WTC11 (cell line): Measurements from ENCODE around the gene ESYT3. TPM values are rescaled to one million over a fixed set of nuclear protein-coding genes. Genes with fewer than 3 reads are reported as not detected.

ENCODE experiments used
- ATAC-seq: fragments of 200-7000 bp; cut with Tn5 transposase; 2 replicates; pipeline ENCODE4 v1.10.0; 2021; ENCODE audit warnings: mild to moderate bottlenecking, moderate library complexity
- CTCF ChIA-PET: fragments of 300-600 bp; sonication (Branson Sonifier 250); formaldehyde crosslinking; loops from one replicate; lab custom pipeline; 2021; ENCODE audit warnings: antibody characterized with exemption; lab: Charles Lee
- POLR2A ChIA-PET: fragments of 350-600 bp; sonication (Branson Sonifier 250); formaldehyde crosslinking; loops from one replicate; lab custom pipeline; 2021; ENCODE audit warnings: antibody characterized with exemption; lab: Charles Lee
- DNase-seq: peaks from one replicate; pipeline ENCODE4 v3.0.0; 2021; ENCODE audit warnings: low spot score
- H3K27ac Mint-ChIP-seq: 2 replicates; pipeline ENCODE4 v1.8.0; 2021; ENCODE audit warnings: mixed read lengths
- H3K27me3 Mint-ChIP-seq: 2 replicates; pipeline ENCODE4 v1.8.0; 2021; ENCODE audit warnings: low read depth, mild to moderate bottlenecking, moderate library complexity, mixed read lengths
- H3K36me3 Mint-ChIP-seq: 2 replicates; pipeline ENCODE4 v1.8.0; 2021; ENCODE audit warnings: mixed read lengths
- H3K4me1 Mint-ChIP-seq: 2 replicates; pipeline ENCODE4 v1.8.0; 2022; ENCODE audit warnings: mixed read lengths
- H3K4me3 Mint-ChIP-seq: 2 replicates; pipeline ENCODE4 v1.8.0; 2021; ENCODE audit warnings: mild to moderate bottlenecking, moderate library complexity, mixed read lengths
- H3K9me3 Mint-ChIP-seq: 2 replicates; pipeline ENCODE4 v1.8.0; 2021; ENCODE audit warnings: mixed read lengths
- ELF4 ChIP-seq: sonication (generic); formaldehyde crosslinking; IDR thresholded peaks from 2 replicates; pipeline ENCODE4 v1.8.1; 2022; ENCODE audit warnings: low read depth, mild to moderate bottlenecking, moderate library complexity, missing genetic modification reagents
- EMX1 ChIP-seq: fragments of 250-450 bp; sonication (Bioruptor Pico); IDR thresholded peaks from 2 replicates; pipeline ENCODE4 v1.8.0; 2021; ENCODE audit warnings: mild to moderate bottlenecking
- ESRRA ChIP-seq: sonication (generic); formaldehyde crosslinking; IDR thresholded peaks from 2 replicates; pipeline ENCODE4 v1.8.1; 2022; ENCODE audit warnings: mild to moderate bottlenecking, missing genetic modification reagents, borderline replicate concordance
- ETV6 ChIP-seq: sonication (generic); formaldehyde crosslinking; IDR thresholded peaks from 2 replicates; pipeline ENCODE4 v1.8.1; 2022; ENCODE audit warnings: mild to moderate bottlenecking, missing genetic modification reagents
- FOXJ3 ChIP-seq: sonication (generic); formaldehyde crosslinking; IDR thresholded peaks from 2 replicates; pipeline ENCODE4 v1.9.0; 2021; ENCODE audit warnings: missing genetic modification reagents, mild to moderate bottlenecking, borderline replicate concordance
- GTF2I ChIP-seq: fragments of 250-450 bp; sonication (Bioruptor Pico); conservative IDR thresholded peaks from 2 replicates; pipeline ENCODE4 v1.4.0; 2021; ENCODE audit warnings: mild to moderate bottlenecking
- HMGA2 ChIP-seq: fragments of 250-450 bp; sonication (Bioruptor Pico); IDR thresholded peaks from 2 replicates; pipeline ENCODE4 v1.4.0; 2021; ENCODE audit warnings: mild to moderate bottlenecking, moderate library complexity
- IRF2 ChIP-seq: sonication (generic); formaldehyde crosslinking; IDR thresholded peaks from 2 replicates; pipeline ENCODE4 v1.8.0; 2022; ENCODE audit warnings: low read depth, missing genetic modification reagents, borderline replicate concordance
- MYBL2 ChIP-seq: sonication (generic); formaldehyde crosslinking; IDR thresholded peaks from 2 replicates; pipeline ENCODE4 v1.8.1; 2023; ENCODE audit warnings: mild to moderate bottlenecking, moderate library complexity, missing genetic modification reagents
- NFATC4 ChIP-seq: fragments of 250-450 bp; sonication (Bioruptor Pico); IDR thresholded peaks from 2 replicates; pipeline ENCODE4 v1.9.0; 2021; ENCODE audit warnings: mild to moderate bottlenecking
- NFYB ChIP-seq: sonication (generic); formaldehyde crosslinking; conservative IDR thresholded peaks from 2 replicates; pipeline ENCODE4 v1.8.0; 2022; ENCODE audit warnings: low read depth, missing genetic modification reagents
- TEAD1 ChIP-seq: sonication (generic); formaldehyde crosslinking; IDR thresholded peaks from 2 replicates; pipeline ENCODE4 v1.8.0; 2022; ENCODE audit warnings: mild to moderate bottlenecking, missing genetic modification reagents
- TEAD4 ChIP-seq: sonication (generic); formaldehyde crosslinking; IDR thresholded peaks from 2 replicates; pipeline ENCODE4 v1.8.0; 2022; ENCODE audit warnings: mild to moderate bottlenecking, missing genetic modification reagents
- ZNF121 ChIP-seq: sonication (generic); formaldehyde crosslinking; IDR thresholded peaks from 2 replicates; pipeline ENCODE4 v1.8.0; 2023; ENCODE audit warnings: missing genetic modification reagents
- ZNF232 ChIP-seq: sonication (generic); formaldehyde crosslinking; IDR thresholded peaks from 2 replicates; pipeline ENCODE4 v1.8.0; 2022; ENCODE audit warnings: mild to moderate bottlenecking, missing genetic modification reagents
- total RNA-seq: library from RNA; stranded (reverse); gene quantifications from 3 replicates; pipeline ENCODE4 v1.2.3, GENCODE V29; 2021
- TF ChIP-seq, protein P1 (sequence below): sonication (generic); formaldehyde crosslinking; IDR thresholded peaks from 2 replicates; pipeline ENCODE4 v1.8.0; 2023; ENCODE audit warnings: mild to moderate bottlenecking, missing genetic modification reagents
- TF ChIP-seq, protein P2 (sequence below): fragments of 250-450 bp; sonication (Bioruptor Pico); IDR thresholded peaks from 2 replicates; pipeline ENCODE4 v1.9.0; 2021; ENCODE audit warnings: moderate library complexity, mild to moderate bottlenecking, inconsistent platforms, borderline replicate concordance
- TF ChIP-seq, protein P3 (sequence below): sonication (generic); formaldehyde crosslinking; IDR thresholded peaks from 2 replicates; pipeline ENCODE4 v1.8.1; 2022; ENCODE audit warnings: low read depth, mild to moderate bottlenecking, moderate library complexity, missing genetic modification reagents, borderline replicate concordance
- TF ChIP-seq, protein P4 (sequence below): sonication (generic); formaldehyde crosslinking; IDR thresholded peaks from 2 replicates; pipeline ENCODE4 v1.8.1; 2023; ENCODE audit warnings: mild to moderate bottlenecking, missing genetic modification reagents
- TF ChIP-seq, protein P5 (sequence below): sonication (generic); formaldehyde crosslinking; IDR thresholded peaks from 2 replicates; pipeline ENCODE4 v1.8.0; 2023; ENCODE audit warnings: missing genetic modification reagents
- TF ChIP-seq, protein P6 (sequence below): sonication (generic); formaldehyde crosslinking; IDR thresholded peaks from 2 replicates; pipeline ENCODE4 v1.8.1; 2023; ENCODE audit warnings: mild to moderate bottlenecking, missing genetic modification reagents

Gene ESYT3
- total RNA-seq, 1 experiment from 2014 or later, result 6.4 TPM

DNA sequence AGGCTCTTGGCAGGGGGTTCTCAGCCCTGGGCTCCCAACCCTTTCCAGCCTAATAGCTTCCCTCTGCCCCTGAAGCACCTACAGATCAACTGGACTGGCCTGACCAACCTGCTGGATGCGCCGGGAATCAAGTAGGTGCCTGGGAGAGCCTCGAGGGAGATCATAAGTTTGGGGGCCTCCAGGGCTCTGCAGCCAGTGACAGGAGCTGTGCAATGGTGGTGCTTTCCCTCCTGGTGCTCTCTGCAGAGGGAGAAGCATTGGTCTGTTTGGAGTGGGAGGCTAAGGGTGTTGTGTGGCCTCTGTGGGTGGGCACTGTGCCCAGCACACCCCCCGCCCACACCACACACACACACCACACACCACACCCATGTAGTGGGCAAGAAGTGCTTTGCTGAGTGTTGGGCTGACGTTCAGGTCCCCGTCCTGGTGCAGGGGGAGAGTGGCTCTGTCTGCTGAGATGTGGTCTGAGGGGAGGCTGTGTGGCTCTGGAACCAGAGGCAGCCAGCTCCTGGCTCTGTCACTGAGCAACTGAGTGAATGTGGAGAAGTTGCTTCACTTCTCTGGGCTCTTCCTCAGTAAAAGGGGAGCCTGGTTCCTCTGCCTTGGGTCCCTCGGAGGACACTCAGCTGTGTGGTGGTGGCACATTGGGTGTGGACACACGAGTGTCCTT is 26.3 kb downstream of the ESYT3 start:
- Mint-ChIP-seq H3K4me1 (peaks cover 4% of the 10 kb centered on the region; the same call in 1 of the 2 replicates), H3K36me3 (peaks cover 13% of the 10 kb centered on the region), H3K27ac (no peak overlapping the region), H3K27me3 (no peaks in the 10 kb centered on the region), H3K9me3 (no peaks in the 10 kb centered on the region), H3K4me3 (no peak overlapping the region)
- DNase-seq (no peak), ATAC-seq (no peak)
- TF ChIP-seq ZNF121 (CRISPR knock-in tag), result no peak
- TF ChIP-seq, protein P1, sequence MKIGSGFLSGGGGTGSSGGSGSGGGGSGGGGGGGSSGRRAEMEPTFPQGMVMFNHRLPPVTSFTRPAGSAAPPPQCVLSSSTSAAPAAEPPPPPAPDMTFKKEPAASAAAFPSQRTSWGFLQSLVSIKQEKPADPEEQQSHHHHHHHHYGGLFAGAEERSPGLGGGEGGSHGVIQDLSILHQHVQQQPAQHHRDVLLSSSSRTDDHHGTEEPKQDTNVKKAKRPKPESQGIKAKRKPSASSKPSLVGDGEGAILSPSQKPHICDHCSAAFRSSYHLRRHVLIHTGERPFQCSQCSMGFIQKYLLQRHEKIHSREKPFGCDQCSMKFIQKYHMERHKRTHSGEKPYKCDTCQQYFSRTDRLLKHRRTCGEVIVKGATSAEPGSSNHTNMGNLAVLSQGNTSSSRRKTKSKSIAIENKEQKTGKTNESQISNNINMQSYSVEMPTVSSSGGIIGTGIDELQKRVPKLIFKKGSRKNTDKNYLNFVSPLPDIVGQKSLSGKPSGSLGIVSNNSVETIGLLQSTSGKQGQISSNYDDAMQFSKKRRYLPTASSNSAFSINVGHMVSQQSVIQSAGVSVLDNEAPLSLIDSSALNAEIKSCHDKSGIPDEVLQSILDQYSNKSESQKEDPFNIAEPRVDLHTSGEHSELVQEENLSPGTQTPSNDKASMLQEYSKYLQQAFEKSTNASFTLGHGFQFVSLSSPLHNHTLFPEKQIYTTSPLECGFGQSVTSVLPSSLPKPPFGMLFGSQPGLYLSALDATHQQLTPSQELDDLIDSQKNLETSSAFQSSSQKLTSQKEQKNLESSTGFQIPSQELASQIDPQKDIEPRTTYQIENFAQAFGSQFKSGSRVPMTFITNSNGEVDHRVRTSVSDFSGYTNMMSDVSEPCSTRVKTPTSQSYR (CRISPR knock-in tag), result no peak
- TF ChIP-seq NFATC4, result no peak
- TF ChIP-seq IRF2 (CRISPR knock-in tag), result no peak
- no peak for TF ChIP-seq ELF4 (CRISPR knock-in tag)
- TF ChIP-seq NFYB (CRISPR knock-in tag), result no peak
- TF ChIP-seq ZNF232 (CRISPR knock-in tag), result no peak
- TF ChIP-seq MYBL2 (CRISPR knock-in tag), result no peak
- ChIA-PET POLR2A (no interaction called here), CTCF (interaction anchor here (0.9 to 2.2 kb wide), 6 partner anchors 9 to 463 kb away, joined by 3 to 9 read pairs (median 6); partner anchors contain the start of gene ESYT3)

DNA sequence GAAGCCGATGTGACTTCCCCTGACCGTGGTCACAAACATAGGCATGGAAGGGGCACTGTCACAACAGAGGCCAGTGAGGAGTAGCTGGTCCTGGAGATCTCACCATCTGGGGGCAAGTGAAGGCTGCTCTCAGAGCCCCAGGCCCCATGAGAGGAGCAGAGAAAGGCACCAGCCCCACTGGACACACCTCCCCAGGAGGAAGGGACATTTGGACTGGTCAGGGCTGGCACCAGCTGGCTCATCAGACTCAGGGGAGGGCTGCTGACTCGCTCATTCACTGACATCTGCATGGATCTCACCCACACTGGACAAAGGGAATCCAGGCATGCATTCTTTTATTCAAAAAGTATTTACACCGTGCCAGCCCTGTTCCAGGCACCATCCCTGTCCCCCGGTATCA is 26.8 kb downstream of the ESYT3 start:
- Mint-ChIP-seq H3K27me3 (no peaks in the 10 kb centered on the region), H3K4me3 (no peak overlapping the region), H3K9me3 (no peaks in the 10 kb centered on the region), H3K36me3 (peaks cover 8% of the 10 kb centered on the region), H3K4me1 (peaks cover 4% of the 10 kb centered on the region; the same call in 1 of the 2 replicates), H3K27ac (no peak overlapping the region)
- no peak for DNase-seq
- no peak for ATAC-seq
- TF ChIP-seq ESRRA (CRISPR knock-in tag) (no peak), ZNF232 (CRISPR knock-in tag) (no peak), GTF2I (CRISPR knock-in tag) (no peak), TEAD4 (CRISPR knock-in tag) (no peak), HMGA2 (CRISPR knock-in tag) (no peak), TEAD1 (CRISPR knock-in tag) (no peak), ETV6 (CRISPR knock-in tag) (no peak), FOXJ3 (CRISPR knock-in tag) (no peak), EMX1 (CRISPR knock-in tag) (no peak)
- TF ChIP-seq, protein P2, sequence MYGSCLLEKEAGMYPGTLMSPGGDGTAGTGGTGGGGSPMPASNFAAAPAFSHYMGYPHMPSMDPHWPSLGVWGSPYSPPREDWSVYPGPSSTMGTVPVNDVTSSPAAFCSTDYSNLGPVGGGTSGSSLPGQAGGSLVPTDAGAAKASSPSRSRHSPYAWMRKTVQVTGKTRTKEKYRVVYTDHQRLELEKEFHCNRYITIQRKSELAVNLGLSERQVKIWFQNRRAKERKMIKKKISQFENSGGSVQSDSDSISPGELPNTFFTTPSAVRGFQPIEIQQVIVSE (CRISPR knock-in tag), result no peak
- TF ChIP-seq, protein P3, sequence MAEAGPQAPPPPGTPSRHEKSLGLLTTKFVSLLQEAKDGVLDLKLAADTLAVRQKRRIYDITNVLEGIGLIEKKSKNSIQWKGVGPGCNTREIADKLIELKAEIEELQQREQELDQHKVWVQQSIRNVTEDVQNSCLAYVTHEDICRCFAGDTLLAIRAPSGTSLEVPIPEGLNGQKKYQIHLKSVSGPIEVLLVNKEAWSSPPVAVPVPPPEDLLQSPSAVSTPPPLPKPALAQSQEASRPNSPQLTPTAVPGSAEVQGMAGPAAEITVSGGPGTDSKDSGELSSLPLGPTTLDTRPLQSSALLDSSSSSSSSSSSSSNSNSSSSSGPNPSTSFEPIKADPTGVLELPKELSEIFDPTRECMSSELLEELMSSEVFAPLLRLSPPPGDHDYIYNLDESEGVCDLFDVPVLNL (CRISPR knock-in tag), result no peak
- TF ChIP-seq, protein P4, sequence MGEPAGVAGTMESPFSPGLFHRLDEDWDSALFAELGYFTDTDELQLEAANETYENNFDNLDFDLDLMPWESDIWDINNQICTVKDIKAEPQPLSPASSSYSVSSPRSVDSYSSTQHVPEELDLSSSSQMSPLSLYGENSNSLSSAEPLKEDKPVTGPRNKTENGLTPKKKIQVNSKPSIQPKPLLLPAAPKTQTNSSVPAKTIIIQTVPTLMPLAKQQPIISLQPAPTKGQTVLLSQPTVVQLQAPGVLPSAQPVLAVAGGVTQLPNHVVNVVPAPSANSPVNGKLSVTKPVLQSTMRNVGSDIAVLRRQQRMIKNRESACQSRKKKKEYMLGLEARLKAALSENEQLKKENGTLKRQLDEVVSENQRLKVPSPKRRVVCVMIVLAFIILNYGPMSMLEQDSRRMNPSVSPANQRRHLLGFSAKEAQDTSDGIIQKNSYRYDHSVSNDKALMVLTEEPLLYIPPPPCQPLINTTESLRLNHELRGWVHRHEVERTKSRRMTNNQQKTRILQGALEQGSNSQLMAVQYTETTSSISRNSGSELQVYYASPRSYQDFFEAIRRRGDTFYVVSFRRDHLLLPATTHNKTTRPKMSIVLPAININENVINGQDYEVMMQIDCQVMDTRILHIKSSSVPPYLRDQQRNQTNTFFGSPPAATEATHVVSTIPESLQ (CRISPR knock-in tag), result no peak
- TF ChIP-seq, protein P5, sequence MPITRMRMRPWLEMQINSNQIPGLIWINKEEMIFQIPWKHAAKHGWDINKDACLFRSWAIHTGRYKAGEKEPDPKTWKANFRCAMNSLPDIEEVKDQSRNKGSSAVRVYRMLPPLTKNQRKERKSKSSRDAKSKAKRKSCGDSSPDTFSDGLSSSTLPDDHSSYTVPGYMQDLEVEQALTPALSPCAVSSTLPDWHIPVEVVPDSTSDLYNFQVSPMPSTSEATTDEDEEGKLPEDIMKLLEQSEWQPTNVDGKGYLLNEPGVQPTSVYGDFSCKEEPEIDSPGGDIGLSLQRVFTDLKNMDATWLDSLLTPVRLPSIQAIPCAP (CRISPR knock-in tag), result no peak
- TF ChIP-seq, protein P6, sequence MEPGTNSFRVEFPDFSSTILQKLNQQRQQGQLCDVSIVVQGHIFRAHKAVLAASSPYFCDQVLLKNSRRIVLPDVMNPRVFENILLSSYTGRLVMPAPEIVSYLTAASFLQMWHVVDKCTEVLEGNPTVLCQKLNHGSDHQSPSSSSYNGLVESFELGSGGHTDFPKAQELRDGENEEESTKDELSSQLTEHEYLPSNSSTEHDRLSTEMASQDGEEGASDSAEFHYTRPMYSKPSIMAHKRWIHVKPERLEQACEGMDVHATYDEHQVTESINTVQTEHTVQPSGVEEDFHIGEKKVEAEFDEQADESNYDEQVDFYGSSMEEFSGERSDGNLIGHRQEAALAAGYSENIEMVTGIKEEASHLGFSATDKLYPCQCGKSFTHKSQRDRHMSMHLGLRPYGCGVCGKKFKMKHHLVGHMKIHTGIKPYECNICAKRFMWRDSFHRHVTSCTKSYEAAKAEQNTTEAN (CRISPR knock-in tag), result no peak
- POLR2A ChIA-PET, result no interaction called here
- CTCF ChIA-PET, result interaction anchor here (0.9 to 1.0 kb wide), 2 partner anchors 454 to 475 kb away, joined by 3 to 4 read pairs; no protein-coding TSS in a partner anchor
